T1000 (cell line): Measurements from ENCODE around the gene POU2AF1.

Source experiments
- DNase-seq: peaks from one replicate; lab custom pipeline; 2025; ENCODE audit warnings: mixed read lengths; lab: John Stamatoyannopoulos, UW

Gene POU2AF1

GRCh38 chr11:111360150-111361043, 18.7 kb downstream of the POU2AF1 start:
- no peak for DNase-seq

DNA sequence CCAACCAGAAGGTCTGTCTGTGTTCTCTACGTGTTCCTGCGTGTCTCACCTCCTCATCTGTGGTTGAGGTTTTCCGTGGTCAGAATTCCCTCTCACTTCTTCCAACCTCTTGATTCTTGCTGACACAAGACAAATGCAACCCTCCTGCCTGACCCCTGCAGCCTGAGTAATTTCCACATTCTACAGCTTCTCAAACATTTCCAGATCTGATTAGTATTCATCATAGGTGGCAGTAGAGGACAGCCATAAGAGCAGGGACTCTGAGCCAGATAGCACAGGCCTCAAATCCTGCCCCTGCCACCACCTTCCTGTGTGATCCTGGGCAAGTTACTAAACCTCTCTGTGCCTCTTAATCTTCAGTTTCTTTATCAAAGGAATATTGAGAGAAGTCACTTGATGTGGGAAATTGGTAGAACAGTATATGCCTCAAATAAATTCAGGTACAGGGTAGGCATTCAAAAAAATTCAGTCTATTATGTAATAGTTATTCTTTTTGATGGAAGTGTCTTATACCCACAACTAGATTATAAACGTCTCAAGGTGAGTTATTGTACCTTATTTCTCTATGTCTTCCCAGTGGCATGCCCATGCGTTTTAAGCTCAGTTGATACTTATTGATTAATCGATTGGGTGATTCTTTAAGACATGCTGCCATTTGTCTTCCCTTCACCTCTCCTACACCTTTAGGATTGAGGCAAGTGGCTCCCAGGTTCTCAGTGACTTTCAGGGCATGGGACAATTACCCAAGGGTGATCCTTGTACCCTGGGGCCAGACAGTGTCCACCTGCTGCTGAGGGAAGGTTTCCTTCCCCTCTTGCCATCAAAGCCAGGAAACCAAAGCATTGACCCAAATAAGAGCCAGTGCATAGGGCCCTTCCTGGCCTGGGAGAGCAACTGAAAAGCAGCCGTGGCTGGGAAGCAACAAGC, 19.6 kb downstream of the POU2AF1 start:
- no peak for DNase-seq

DNA sequence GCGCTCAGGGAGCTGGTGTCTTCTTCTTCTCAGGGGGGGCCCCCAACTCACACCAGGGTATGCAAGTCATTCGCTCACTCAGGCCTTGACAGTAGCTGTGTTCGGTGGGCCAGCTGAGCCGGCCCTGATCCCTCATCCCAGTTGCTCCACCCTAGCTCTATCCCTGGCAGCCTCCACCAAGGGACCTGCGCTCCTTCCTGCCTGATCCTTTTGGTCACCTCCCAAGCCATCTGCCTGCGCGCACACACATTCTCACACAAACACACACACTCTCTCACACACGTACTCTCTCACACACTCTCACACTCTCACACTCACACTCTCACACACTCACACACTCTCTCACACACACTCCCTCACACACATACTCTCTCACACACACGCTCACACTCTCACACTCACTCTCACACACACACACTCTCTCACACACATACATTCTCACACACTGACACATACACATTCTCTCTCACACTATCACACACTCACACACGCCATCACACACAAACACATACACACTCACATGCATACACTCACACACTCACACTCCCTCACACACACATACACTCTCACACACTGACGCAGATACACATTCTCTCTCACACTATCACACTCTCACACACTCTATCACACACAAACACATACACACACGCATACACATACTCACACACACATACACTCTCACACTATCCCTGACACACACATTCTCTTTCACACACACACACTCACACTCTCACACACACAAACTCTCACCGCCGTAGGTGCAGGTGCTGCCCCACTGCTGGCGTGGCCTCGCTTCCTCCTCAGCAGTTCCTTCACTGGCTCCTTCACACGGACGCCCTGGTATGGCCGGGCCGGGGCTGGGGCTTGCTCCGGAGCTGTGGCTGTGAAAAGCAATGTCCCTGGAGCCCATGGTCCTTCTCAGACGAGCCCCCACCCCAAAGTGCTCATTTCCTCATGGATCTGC, 20.8 kb downstream of the POU2AF1 start:
- no peak for DNase-seq

DNA sequence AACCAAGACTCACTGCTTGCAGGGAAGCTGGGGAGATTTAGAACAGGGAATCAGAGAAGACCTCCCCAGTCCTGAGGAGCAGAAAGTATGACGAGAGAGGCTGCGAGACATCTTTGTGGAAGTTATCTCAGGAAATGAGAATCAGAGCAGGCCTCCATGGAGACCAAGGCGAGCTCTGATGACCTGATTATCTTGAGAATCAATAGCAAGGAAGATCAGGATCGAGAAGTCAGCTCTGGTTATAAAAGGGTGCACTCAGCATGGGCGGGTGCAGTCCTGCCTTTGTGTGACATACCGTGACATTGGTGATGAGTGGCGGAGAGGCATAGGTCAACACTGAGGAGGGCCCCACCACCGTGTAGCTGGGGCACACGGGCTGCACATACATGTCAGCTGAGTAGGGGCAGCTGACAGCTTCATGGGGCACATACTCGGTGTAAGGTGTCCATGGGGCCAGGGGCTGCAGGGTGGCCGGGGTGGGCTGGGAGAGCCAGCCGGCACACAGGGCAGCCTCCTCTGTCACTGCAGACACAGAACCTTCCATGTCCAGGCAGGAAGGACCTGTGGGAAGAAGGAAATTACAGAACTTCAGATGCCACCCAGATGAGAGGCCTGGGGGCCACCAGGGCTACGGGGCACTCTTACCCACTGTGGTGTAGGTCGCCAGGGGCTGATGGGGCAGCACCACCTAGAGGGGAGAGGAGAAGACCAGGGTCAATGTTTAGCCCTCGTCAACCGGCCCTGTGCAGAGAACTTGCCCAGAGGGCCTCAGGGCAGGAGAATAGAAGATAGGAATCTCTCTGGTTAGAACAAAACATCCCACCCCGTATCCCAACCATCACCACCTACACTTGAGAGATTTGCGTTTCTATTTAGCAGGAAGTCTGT, 21.7 kb downstream of the POU2AF1 start:
- DNase-seq: no peak

DNA sequence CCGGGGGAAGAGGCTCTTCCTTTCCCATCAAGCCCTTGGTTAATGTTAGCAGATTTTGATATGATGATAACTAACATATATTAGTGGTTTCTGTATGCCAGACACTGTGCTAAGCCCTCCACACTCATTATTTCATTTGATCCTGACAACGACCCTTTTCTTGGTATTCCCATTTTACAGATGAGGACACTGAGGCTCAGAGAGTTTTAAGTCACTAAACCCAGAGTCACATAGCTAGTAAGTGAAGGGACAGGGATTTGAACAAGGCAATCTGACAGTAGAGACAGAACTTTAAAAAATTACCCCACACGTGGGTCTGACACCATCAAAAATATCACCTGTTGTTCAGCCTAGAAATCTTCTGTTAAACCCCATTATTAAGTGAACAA, 22.4 kb downstream of the POU2AF1 start:
- DNase-seq: no peak

- no peak for DNase-seq
Observed at GRCh38 chr11:111355956-111356659, 23.0 kb downstream of the POU2AF1 start.

DNA sequence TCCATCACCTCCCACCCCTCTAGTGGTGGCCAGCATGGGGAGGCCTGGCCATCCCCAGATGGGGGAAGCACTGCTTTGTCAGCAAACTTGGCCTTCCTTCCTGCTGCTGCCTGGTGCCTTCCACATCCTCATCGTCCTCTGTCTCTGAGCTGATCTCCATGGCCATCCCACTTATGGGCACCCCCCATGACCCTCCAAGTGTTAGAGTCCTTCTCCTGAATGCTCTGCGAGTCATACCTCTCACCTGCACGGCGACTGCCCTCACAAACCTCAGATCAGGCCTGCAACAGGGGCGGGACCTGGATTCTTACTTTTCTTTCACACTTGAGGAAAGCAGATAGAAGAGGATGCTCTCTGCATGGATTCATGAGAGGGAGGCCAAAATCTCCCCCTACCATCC, 24.0 kb downstream of the POU2AF1 start:
- DNase-seq: no peak

DNA sequence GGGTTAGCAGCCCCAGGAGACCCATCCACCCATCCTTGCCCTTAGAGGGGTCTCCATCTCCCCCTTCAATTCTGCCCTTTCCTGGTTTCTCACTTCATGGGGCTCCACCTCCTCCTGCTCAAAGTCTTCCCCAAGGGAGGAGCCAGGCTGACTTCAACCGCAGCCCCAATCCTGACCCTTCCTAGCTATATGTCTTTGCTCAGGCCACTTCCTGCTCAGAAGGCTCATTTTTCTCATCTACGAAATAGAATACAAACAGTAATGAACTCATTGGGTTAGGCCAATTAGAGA, 24.5 kb downstream of the POU2AF1 start:
- no peak for DNase-seq

DNA sequence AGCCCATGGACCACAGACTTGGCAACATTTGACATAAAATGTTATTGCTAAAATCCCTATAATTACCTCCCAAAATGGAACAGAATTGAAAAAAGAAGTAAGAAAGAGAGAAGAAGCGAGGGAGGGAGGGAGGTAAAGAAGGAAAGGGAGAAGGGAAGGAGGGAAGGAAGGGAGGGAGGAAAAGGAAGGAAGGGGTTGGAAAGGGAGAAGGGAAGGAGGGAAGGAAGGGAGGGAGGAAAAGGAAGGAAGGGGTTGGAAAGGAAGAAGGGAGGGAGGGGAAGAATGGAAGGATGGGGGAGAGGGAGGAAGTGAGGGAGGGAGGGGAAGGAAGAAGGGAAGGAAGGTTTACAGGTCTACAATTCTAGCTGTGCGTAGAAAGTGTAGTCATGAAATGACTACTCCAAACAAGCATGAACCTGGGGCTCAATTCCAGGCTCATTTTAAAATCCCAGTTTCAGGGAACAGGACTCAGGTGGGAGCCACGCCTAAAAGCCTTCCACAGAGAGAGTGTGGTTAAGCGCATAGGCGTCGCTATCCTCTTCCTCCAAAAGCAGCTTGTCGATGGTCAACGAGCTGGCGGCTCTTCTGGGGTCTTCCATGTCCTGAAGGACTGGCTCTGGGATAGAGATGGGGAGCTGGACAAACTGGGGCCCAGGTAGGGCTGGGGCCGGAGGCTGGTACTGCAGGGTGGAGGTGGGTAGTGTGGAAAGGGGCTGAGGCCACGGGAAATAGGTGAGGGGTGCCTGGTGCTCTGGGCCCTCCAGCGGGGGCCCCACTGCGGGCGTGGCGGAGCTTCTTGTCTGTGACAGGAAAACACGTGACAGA, 25.1 kb downstream of the POU2AF1 start:
- no peak for DNase-seq

GRCh38 chr11:111352935-111353710, 26.0 kb downstream of the POU2AF1 start:
- no peak for DNase-seq

GRCh38 chr11:111352231-111352746, 26.8 kb downstream of the POU2AF1 start:
- DNase-seq: no peak

DNA sequence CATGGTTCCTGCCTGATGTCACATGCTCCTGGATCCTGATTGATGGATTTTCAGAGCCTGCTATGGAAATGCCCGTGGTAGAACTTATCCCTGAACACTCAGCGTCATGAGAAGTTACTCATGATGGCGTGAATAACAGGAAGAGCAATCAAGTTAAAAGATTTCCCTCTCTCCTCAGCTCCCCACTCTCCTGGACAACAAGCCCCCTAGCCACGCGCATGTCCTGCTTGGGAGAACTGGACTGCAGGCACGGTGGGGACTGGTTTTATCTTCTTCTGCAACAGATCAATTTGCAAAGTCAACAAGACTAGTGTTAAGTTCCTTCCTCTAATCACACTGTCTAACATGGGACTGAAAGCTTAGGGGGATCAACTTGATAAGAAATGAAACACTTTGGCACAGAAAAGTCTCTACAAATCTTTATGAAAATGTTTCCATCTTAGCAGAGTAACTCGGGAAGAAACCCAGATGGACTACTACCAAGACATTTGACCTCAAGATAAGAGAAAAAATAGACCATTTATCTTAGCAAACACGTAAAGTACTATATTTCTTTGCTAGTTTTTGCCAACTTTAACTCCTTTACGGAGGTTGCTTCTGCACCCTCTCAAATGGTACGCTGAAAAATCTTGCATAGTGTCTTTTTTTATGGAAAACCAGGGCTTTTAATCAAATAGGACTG, 27.6 kb downstream of the POU2AF1 start:
- no peak for DNase-seq

DNA sequence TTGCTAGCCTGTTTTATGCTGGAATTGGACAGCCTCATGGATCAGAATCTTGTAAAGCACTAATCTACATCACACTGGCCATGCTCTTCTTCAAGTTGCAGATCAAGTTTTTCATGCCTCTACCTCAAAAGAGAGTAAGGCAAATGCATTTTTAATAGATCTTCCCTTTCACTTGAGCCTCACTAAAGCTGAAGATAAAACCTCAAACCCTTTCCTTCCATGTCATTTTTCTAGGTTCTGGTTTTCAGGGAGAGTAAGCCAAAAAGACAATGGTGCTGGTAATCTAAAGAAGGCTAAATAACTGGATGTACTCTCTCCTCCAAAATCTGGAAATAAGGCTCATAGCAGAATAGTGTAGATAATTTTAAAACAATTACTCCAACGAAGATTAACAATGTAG, 28.3 kb downstream of the POU2AF1 start:
- no peak for DNase-seq

- DNase-seq: no peak
Observed at GRCh38 chr11:111349191-111349695, 29.8 kb downstream of the POU2AF1 start.

DNA sequence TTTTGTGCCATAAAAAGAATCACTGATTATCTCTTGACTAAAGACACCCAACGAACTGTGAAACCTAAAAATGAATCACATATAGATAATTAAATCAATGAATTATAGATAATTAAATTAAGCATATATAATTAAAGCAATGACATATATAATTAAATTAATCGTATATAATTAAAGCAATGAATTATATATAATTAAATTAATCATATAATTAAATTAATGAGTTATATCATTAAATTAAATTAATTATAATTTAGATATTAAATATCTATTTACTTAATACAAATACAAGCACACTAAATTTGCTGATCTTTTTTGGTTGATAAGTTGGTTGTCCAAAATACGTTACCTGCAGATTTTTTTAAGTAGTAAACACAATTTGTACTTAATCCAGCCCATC, 30.9 kb downstream of the POU2AF1 start:
- no peak for DNase-seq

- no peak for DNase-seq
Observed at GRCh38 chr11:111347723-111348115, 31.4 kb downstream of the POU2AF1 start.

DNA sequence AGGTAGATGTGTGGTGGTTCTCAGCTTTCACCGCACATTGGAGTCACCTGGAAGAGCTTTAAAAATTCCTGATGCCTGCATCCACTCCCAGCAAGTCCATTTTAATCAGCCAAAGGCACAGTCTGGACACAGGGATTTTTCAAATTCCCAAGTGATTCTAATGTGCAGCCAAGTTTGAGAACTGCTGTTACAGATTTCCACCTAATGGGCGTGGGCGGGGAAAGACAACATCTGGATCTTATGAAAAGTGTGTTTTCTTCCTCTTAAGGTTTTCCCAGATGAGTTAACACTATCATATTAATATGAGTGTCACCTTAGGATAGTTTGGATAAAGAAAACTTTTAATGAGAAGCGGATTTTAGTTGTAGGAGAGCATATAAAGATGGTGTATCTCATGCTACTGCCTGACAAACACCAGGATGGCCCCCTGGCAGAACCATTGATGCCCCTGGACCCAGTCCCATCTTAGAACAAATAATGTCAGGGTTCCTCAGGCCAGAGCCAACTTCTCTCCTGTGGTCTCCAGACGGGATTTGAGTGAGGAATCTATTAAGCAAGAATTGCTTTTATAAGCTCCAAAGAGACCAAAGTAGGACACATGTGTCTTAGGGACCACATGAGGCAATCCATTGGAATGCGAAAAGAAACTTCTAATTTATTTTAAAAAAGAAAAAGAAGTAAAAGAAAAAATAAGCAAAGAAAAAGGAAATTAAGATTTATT, 31.9 kb downstream of the POU2AF1 start:
- no peak for DNase-seq
